T-cell (primary cell): ENCODE results near the gene ZAR1L. TPM values are rescaled to one million over a fixed set of nuclear protein-coding genes. Genes with fewer than 3 reads are reported as not detected.
A peak's percentile ranks its signal among the peaks of the same experiment; 100 is the strongest.

Experiments used
- ATAC-seq, 4 experiments: fragments of 200-7000 bp in 3 of 4; fragments of 150-1000 bp in 1 of 4; cut with Tn5 transposase; replicated peaks in 1 of 4; 1 replicate in 3 of 4; 2 replicates in 1 of 4; pipeline ENCODE4 v1.10.0; 2021; ENCODE audit warnings: moderate library complexity in 3 of 4, mild to moderate bottlenecking in 2 of 4, moderate number of reproducible peaks in 1 of 4
- CTCF ChIA-PET, 2 donors: fragments of 300-600 bp; sonication (Branson Sonifier 250); formaldehyde crosslinking; loops; one replicate each; lab custom pipeline; 2022; ENCODE audit warnings: antibody characterized with exemption in 2 of 2; lab: Charles Lee
- POLR2A ChIA-PET, 2 donors: fragments of 300-600 bp; sonication (Branson Sonifier 250); formaldehyde crosslinking; loops; one replicate each; lab custom pipeline; 2022; ENCODE audit warnings: antibody characterized with exemption in 2 of 2; lab: Charles Lee
- DNase-seq, 35 experiments: peaks; one replicate each; pipeline versions ENCODE4 v3.0.0 to v3.0.0-alpha.2; 2013 to 2023
- H3K27ac ChIP-seq: one replicate; pipeline ENCODE4 v1.5.1; 2013; ENCODE audit warnings: low read length
- H3K27me3 ChIP-seq, 2 experiments: replicated peaks in 1 of 2; 1 replicate in 1 of 2; 2 replicates in 1 of 2; pipeline versions ENCODE4 v1.6.1 to v1.7.0; 2013; ENCODE audit warnings: low read length in 1 of 2, mixed read lengths in 1 of 2; ENCODE audit not compliant: control insufficient read depth in 2 of 2, insufficient read depth in 2 of 2; ENCODE audit errors: extremely low read depth in 1 of 2
- H3K36me3 ChIP-seq, 2 donors: 1 replicate in 1 of 2; 2 replicates in 1 of 2; pipeline versions ENCODE4 v1.6.1 to v1.7.0; 2013; ENCODE audit warnings: low read length in 1 of 2; ENCODE audit not compliant: control insufficient read depth in 2 of 2, insufficient read depth in 1 of 2; ENCODE audit errors: extremely low read depth in 1 of 2
- H3K4me1 ChIP-seq, 2 experiments: 1 replicate in 1 of 2; 2 replicates in 1 of 2; pipeline versions ENCODE4 v1.6.1 to v1.7.0; 2013; ENCODE audit warnings: low read length in 2 of 2, mixed read lengths in 1 of 2; ENCODE audit not compliant: insufficient read depth in 2 of 2, control insufficient read depth in 1 of 2; ENCODE audit errors: extremely low read depth in 1 of 2
- H3K4me3 ChIP-seq, 2 donors: 1 replicate in 1 of 2; 2 replicates in 1 of 2; pipeline versions ENCODE4 v1.5.1 to v1.7.0; 2013; ENCODE audit warnings: mild to moderate bottlenecking in 2 of 2, low read length in 1 of 2, moderate library complexity in 1 of 2; ENCODE audit not compliant: control insufficient read depth in 1 of 2; ENCODE audit errors: extremely low read depth in 1 of 2
- H3K9me3 ChIP-seq: 2 replicates; pipeline ENCODE4 v1.7.0; 2013
- H3K27ac Mint-ChIP-seq, 2 donors: one replicate each; pipeline ENCODE4 v1.8.0; 2020 to 2021; ENCODE audit warnings: mild to moderate bottlenecking in 2 of 2, mixed read lengths in 2 of 2
- H3K27me3 Mint-ChIP-seq, 2 donors: one replicate each; pipeline ENCODE4 v1.8.0; 2021 to 2022; ENCODE audit warnings: mixed read lengths in 2 of 2
- H3K36me3 Mint-ChIP-seq: one replicate; pipeline ENCODE4 v1.8.0; 2021; ENCODE audit warnings: mixed read lengths
- H3K4me1 Mint-ChIP-seq, 3 donors: one replicate each; pipeline ENCODE4 v1.8.0; 2020 to 2022; ENCODE audit warnings: mixed read lengths in 3 of 3, mild to moderate bottlenecking in 1 of 3
- H3K4me3 Mint-ChIP-seq, 3 donors: one replicate each; pipeline ENCODE4 v1.8.0; 2020 to 2022; ENCODE audit warnings: mild to moderate bottlenecking in 3 of 3, mixed read lengths in 3 of 3, moderate library complexity in 3 of 3
- H3K9me3 Mint-ChIP-seq, 3 donors: one replicate each; pipeline ENCODE4 v1.8.0; 2020 to 2022; ENCODE audit warnings: mixed read lengths in 3 of 3
- WGBS: methylation state at CpG from one replicate; pipeline ENCODE4 v1.1.5; 2013; ENCODE audit warnings: missing lambda C conversion rate; ENCODE audit not compliant: insufficient coverage; 5-methylcytosine and 5-hydroxymethylcytosine counted together
- total RNA-seq, 35 experiments: library from RNA in 6 of 35; stranded (reverse) in 6 of 35; fragments of 120-200 nt in 1 of 35; gene quantifications; one replicate each; pipeline versions ENCODE4 v1.2.1 to v1.2.4 and lab custom pipeline; 2013 to 2026

The ZAR1L gene
- total RNA-seq, 5 donors from 2014 or later (not counting 1 experiment from before 2014, with no cell fraction given), result not detected

GRCh38 chr13:32316501-32316900 lies 1.3 kb upstream of the ZAR1L start:
- H3K27me3 ChIP-seq, result no peaks in the 10 kb centered on the region
- H3K27ac Mint-ChIP-seq, result no peak overlapping the region
- ATAC-seq, result no peak
- H3K36me3 Mint-ChIP-seq, result no peaks in the 10 kb centered on the region
- ChIA-PET CTCF (interaction anchor here in 1 of 2 donors (1.6 kb wide), 1 partner anchor 1227 kb away, joined by 3 read pairs; no protein-coding TSS in a partner anchor), POLR2A (interaction anchor here in 1 of 2 donors (1.2 kb wide), 1 partner anchor 107 kb away, joined by 3 read pairs; no protein-coding TSS in a partner anchor)
- H3K4me1 ChIP-seq, result peaks cover 0 to 14% of the 10 kb centered on the region in 2 experiments
- H3K36me3 ChIP-seq, result no peaks in the 10 kb centered on the region
- H3K9me3 ChIP-seq, result no peaks in the 10 kb centered on the region
- H3K27ac ChIP-seq, result no peak overlapping the region
- peak overlapping the region in 1 of 2 donors; percentile 92 for H3K4me3 ChIP-seq
- H3K27me3 Mint-ChIP-seq, result no peaks in the 10 kb centered on the region
- no peaks in the 10 kb centered on the region for H3K9me3 Mint-ChIP-seq
- H3K4me1 Mint-ChIP-seq, result peaks cover 11 to 17% (median 15%) of the 10 kb centered on the region in 3 donors
- DNase-seq, result no peak
- peak overlapping the region; percentile 44 to 95 (median 94) for H3K4me3 Mint-ChIP-seq
- no CpG with 5 or more reads among the region's 6 CpGs for WGBS

- Mint-ChIP-seq H3K4me3 (peak overlapping the region; percentile 94 to 96 (median 95)), H3K27me3 (no peaks in the 10 kb centered on the region), H3K27ac (peak overlapping the region; percentile 99), H3K4me1 (peaks cover 11 to 17% (median 15%) of the 10 kb centered on the region in 3 donors), H3K36me3 (no peaks in the 10 kb centered on the region), H3K9me3 (no peaks in the 10 kb centered on the region)
- WGBS, result 0% methylated on average over 7 of the region's 13 CpGs
- DNase-seq (peak in 1 of 35 experiments; percentile 1), ATAC-seq (no peak)
- POLR2A ChIA-PET, result interaction anchor here in 1 of 2 donors (1.2 to 1.7 kb wide), 3 partner anchors 107 to 222 kb away, joined by 3 to 6 read pairs (median 5); partner anchors contain the start of gene N4BP2L1
- Histone ChIP-seq H3K9me3 (no peaks in the 10 kb centered on the region), H3K36me3 (no peaks in the 10 kb centered on the region), H3K4me1 (peaks cover 0 to 14% of the 10 kb centered on the region in 2 experiments), H3K27ac (peak overlapping the region; percentile 98), H3K27me3 (no peaks in the 10 kb centered on the region), H3K4me3 (peak overlapping the region; percentile 71 to 92)
- CTCF ChIA-PET, result interaction anchor here in 1 of 2 donors (0.7 to 1.6 kb wide), 3 partner anchors 217 to 1227 kb away, joined by 3 read pairs; no protein-coding TSS in a partner anchor
Observed at GRCh38 chr13:32316028-32316339, 821 bp upstream of the ZAR1L start.

GRCh38 chr13:32314271-32315237 lies 609 bp downstream of the ZAR1L start:
- Mint-ChIP-seq H3K27ac (peak overlapping the region; percentile 99), H3K36me3 (no peaks in the 10 kb centered on the region), H3K27me3 (no peaks in the 10 kb centered on the region), H3K4me3 (peak overlapping the region; percentile 94 to 96 (median 95)), H3K9me3 (no peaks in the 10 kb centered on the region), H3K4me1 (peaks cover 13 to 22% (median 22%) of the 10 kb centered on the region in 3 donors)
- peak overlapping the region; percentile 71 to 92 for H3K4me3 ChIP-seq
- ATAC-seq (peak; percentile 60 to 69 (median 68)), DNase-seq (peak in 33 of 35 experiments; percentile 44 to 82 (median 67))
- H3K9me3 ChIP-seq, result no peaks in the 10 kb centered on the region
- ChIA-PET POLR2A (interaction anchor here (0.6 to 1.7 kb wide), 10 partner anchors 9 to 225 kb away, joined by 3 to 6 read pairs (median 4); partner anchors contain the start of gene N4BP2L1 (in 2 of the 2)), CTCF (interaction anchor here (0.6 to 1.5 kb wide), 10 partner anchors 8 to 1228 kb away, joined by 3 to 9 read pairs (median 4); partner anchors contain the start of gene PDS5B (in 1 of the 2))
- H3K4me1 ChIP-seq, result peaks cover 0 to 19% of the 10 kb centered on the region in 2 experiments
- H3K36me3 ChIP-seq, result no peaks in the 10 kb centered on the region
- 80% methylated on average over 29 of the region's 32 CpGs for WGBS
- H3K27ac ChIP-seq, result peak overlapping the region; percentile 98
- H3K27me3 ChIP-seq, result no peaks in the 10 kb centered on the region

GRCh38 chr13:32311188-32311897 lies 3.8 kb downstream of the ZAR1L start:
- no peak for DNase-seq
- Mint-ChIP-seq H3K27ac (no peak overlapping the region), H3K4me3 (no peak overlapping the region), H3K9me3 (no peaks in the 10 kb centered on the region), H3K36me3 (no peaks in the 10 kb centered on the region), H3K27me3 (no peaks in the 10 kb centered on the region), H3K4me1 (peaks cover 20 to 25% (median 24%) of the 10 kb centered on the region in 3 donors)
- POLR2A ChIA-PET, result interaction anchor here in 1 of 2 donors (0.6 kb wide), 1 partner anchor 72 kb away, joined by 4 read pairs; no protein-coding TSS in a partner anchor
- no peak overlapping the region for H3K27ac ChIP-seq
- ATAC-seq, result no peak
- CTCF ChIA-PET, result interaction anchor here (0.5 to 0.8 kb wide), 4 partner anchors 212 to 1450 kb away, joined by 3 to 11 read pairs (median 4); no protein-coding TSS in a partner anchor
- no peak overlapping the region for H3K4me3 ChIP-seq
- no peaks in the 10 kb centered on the region for H3K36me3 ChIP-seq
- no peaks in the 10 kb centered on the region for H3K27me3 ChIP-seq
- 92% methylated on average over 32 of the region's 36 CpGs for WGBS
- peaks cover 0 to 19% of the 10 kb centered on the region in 2 experiments for H3K4me1 ChIP-seq
- no peaks in the 10 kb centered on the region for H3K9me3 ChIP-seq

GRCh38 chr13:32310134-32310706 lies 4.9 kb downstream of the ZAR1L start:
- ChIA-PET CTCF (no interaction called here), POLR2A (interaction anchor here in 1 of 2 donors (0.6 kb wide), 1 partner anchor 71 kb away, joined by 4 read pairs; no protein-coding TSS in a partner anchor)
- DNase-seq, result peak in 9 of 35 experiments; percentile 3 to 65 (median 14)
- WGBS, result 43% methylated on average over 8 of the region's 12 CpGs
- H3K27ac ChIP-seq, result no peak overlapping the region
- H3K36me3 ChIP-seq, result no peaks in the 10 kb centered on the region
- peak; percentile 57 to 66 (median 62) for ATAC-seq
- peak overlapping the region in 1 of 3 donors; percentile 25 for H3K4me3 Mint-ChIP-seq
- H3K4me1 ChIP-seq, result peaks cover 0 to 14% of the 10 kb centered on the region in 2 experiments
- H3K4me1 Mint-ChIP-seq, result peaks cover 19% of the 10 kb centered on the region in 3 donors
- H3K27me3 ChIP-seq, result no peaks in the 10 kb centered on the region
- no peaks in the 10 kb centered on the region for H3K9me3 Mint-ChIP-seq
- H3K4me3 ChIP-seq, result no peak overlapping the region
- peaks cover 0 to 2% of the 10 kb centered on the region in 2 donors for H3K27me3 Mint-ChIP-seq
- no peaks in the 10 kb centered on the region for H3K36me3 Mint-ChIP-seq
- no peaks in the 10 kb centered on the region for H3K9me3 ChIP-seq
- no peak overlapping the region for H3K27ac Mint-ChIP-seq
